Brain microvascular endothelial cell (primary cell): ENCODE data around the gene SUFU.

Experiments
- DNase-seq: peaks from one replicate; pipeline ENCODE4 v3.0.0-alpha.2; 2020
- H3K27ac ChIP-seq: fragments of 250-450 bp; sonication (Bioruptor Pico); 2 replicates; pipeline ENCODE4 v1.5.1; 2020; ENCODE audit warnings: mild to moderate bottlenecking, moderate library complexity
- H3K27me3 ChIP-seq: fragments of 250-450 bp; sonication (Bioruptor Pico); replicated peaks from 2 replicates; pipeline ENCODE4 v1.5.1; 2020; ENCODE audit warnings: mild to moderate bottlenecking
- H3K36me3 ChIP-seq: fragments of 250-450 bp; sonication (Bioruptor Pico); replicated peaks from 2 replicates; pipeline ENCODE4 v1.5.1; 2020; ENCODE audit warnings: mild to moderate bottlenecking
- H3K4me3 ChIP-seq: 2 replicates; pipeline ENCODE4 v1.5.1; 2011; ENCODE audit warnings: low read depth, mild to moderate bottlenecking, control low read depth, low read length, moderate library complexity
- in situ Hi-C: cut with HindIII; loops from 2 replicates; pipeline ENCODE4 v1.10.0; 2017; ENCODE audit warnings: low sequenced_read_pairs, low pct_ligation_motif_present
- TF ChIP-seq, protein P1 (sequence below): IDR thresholded peaks from 2 replicates; pipeline ENCODE4 v1.5.1; 2011; ENCODE audit warnings: low read depth, mild to moderate bottlenecking, moderate library complexity, low read length, control low read depth, inconsistent platforms; ENCODE audit errors: missing control alignments

SUFU gene

DNA sequence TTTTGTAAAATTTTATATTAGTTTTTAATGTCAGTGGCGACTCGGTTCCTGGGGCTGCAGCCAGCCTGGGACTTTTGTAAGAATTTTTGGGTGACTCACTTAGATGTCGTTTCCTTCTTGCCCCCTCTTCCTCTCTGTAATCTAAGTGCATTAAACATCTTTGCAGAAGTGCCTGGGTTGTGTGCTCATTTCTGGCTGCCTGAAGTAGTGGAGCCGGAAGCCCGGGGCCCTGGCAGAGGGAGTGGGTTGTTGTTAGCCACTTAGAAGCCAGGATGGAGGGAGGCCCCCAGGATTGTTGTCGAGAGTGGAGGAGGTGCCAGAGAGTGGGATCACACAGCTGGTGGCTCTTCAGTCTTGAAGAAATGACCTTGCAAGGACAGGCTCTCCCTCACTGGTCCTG, 129.5 kb downstream of the SUFU start:
- Histone ChIP-seq H3K36me3 (no peaks in the 10 kb centered on the region), H3K4me3 (no peak overlapping the region), H3K27me3 (no peaks in the 10 kb centered on the region), H3K27ac (peak overlapping the region; percentile 65)
- TF ChIP-seq, protein P1, sequence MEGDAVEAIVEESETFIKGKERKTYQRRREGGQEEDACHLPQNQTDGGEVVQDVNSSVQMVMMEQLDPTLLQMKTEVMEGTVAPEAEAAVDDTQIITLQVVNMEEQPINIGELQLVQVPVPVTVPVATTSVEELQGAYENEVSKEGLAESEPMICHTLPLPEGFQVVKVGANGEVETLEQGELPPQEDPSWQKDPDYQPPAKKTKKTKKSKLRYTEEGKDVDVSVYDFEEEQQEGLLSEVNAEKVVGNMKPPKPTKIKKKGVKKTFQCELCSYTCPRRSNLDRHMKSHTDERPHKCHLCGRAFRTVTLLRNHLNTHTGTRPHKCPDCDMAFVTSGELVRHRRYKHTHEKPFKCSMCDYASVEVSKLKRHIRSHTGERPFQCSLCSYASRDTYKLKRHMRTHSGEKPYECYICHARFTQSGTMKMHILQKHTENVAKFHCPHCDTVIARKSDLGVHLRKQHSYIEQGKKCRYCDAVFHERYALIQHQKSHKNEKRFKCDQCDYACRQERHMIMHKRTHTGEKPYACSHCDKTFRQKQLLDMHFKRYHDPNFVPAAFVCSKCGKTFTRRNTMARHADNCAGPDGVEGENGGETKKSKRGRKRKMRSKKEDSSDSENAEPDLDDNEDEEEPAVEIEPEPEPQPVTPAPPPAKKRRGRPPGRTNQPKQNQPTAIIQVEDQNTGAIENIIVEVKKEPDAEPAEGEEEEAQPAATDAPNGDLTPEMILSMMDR: no peak
- DNase-seq: peak; percentile 51
- in situ Hi-C loops: no loop called here

DNA sequence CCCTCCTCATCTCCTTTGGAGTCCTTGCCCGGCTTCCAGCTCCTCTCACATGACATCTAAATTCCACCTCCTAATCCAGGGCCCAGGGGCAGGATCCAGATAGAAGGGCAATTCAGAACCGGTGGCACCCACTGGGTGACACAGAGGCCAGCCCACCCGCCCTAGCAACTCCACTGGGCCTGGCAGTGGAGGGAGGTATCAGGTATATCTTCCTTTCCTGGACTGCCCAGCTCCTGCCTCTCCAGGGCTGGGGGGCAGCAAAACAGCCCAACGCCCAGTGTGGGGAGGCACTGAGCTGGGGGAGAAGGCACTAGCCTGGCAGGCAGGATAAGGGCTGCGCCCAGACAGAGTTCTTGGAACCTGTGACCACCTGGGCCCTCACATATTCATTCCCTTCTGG, 130.1 kb downstream of the SUFU start:
- no peak overlapping the region for H3K4me3 ChIP-seq
- H3K36me3 ChIP-seq: no peaks in the 10 kb centered on the region
- TF ChIP-seq, protein P1: no peak
- DNase-seq: no peak
- H3K27me3 ChIP-seq: no peaks in the 10 kb centered on the region
- in situ Hi-C loops: no loop called here
- peak overlapping the region; percentile 65 for H3K27ac ChIP-seq

DNA sequence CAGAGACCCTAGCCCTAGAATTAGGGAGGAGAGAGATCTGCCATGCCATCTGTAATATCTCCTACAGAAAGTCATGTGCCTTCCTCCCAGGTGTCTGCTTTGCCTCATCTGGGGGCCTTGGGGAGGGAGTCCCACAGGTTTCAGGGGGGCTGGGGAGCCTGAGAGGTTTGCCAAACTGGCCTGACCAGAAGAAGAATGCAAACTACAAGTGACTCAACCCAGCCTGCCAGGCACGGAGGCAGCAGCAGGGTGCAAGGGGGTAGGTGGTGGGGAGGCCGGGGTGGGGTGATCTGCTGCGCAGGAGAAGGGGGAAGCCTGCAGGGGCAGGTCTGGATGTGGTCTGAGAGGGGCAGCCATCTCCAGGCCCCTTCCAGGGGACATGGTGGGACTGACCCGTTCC, 130.9 kb downstream of the SUFU start:
- DNase-seq: no peak
- no peak overlapping the region for H3K4me3 ChIP-seq
- H3K36me3 ChIP-seq: no peaks in the 10 kb centered on the region
- H3K27ac ChIP-seq: no peak overlapping the region
- TF ChIP-seq, protein P1: no peak
- in situ Hi-C loops: no loop called here
- no peaks in the 10 kb centered on the region for H3K27me3 ChIP-seq

DNA sequence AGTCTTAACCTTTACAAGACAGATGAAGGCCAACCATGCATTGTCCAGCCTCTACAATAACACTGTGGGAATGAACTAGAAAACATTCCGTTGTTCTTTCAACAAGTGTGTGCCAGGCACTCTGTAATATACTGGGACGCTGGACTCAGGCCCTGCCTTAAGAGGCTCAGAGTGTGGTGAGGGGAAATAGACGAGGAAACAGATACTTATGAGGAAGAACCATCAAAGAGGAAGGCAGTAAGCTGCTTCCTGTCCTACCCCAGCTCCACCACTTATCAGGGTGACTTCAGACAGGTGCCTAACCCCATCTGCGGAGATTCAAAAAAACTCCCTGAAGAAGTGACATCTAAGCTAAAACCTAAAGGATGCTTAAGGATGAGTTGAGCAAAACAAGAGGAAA, 131.6 kb downstream of the SUFU start:
- TF ChIP-seq, protein P1: no peak
- H3K27me3 ChIP-seq: no peaks in the 10 kb centered on the region
- H3K36me3 ChIP-seq: no peaks in the 10 kb centered on the region
- no peak overlapping the region for H3K4me3 ChIP-seq
- in situ Hi-C loops: no loop called here
- DNase-seq: no peak
- H3K27ac ChIP-seq: no peak overlapping the region

DNA sequence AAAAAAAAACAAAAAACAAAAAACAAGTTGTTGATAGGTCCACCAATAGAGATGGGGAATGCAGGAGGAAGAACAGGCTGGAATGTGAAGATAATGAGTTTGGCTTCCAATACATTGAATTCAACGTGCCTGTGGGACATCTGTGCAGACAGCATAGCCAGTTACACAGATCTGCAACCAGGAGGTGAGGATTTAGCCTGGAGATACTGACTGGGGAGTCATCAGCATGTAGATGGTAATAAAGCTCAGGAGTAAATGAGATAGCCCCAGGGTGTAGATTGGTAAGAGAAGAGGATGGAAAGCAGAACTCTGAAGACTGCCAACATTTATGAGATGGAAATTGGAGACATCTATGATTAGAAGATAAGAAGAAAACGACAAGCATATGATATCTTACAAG, 135.8 kb downstream of the SUFU start:
- no peak for DNase-seq
- Histone ChIP-seq H3K36me3 (no peaks in the 10 kb centered on the region), H3K27ac (no peak overlapping the region), H3K27me3 (no peaks in the 10 kb centered on the region), H3K4me3 (no peak overlapping the region)
- in situ Hi-C loops: no loop called here
- TF ChIP-seq, protein P1: no peak

DNA sequence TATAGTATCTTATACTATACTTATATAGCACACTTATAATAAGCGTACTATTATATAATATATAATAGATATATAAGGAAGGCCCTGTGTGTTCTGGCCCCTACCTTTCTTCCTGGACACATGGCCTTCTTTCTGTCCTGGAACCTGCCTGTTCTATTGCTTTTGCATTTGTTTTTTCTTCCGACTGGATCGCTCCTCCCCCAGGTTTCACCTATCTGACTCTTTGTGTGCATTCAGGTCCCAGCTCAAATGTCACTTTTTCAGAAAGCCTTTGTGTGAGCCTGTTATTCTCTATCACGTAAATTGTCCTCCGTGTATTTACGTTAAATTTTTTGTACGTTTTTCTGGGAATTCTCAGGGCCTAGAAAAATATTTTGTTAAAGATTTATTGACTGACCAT, 137.6 kb downstream of the SUFU start:
- H3K4me3 ChIP-seq: peak overlapping the region; percentile 75
- TF ChIP-seq, protein P1: no peak
- peak overlapping the region; percentile 70 for H3K27ac ChIP-seq
- no peaks in the 10 kb centered on the region for H3K36me3 ChIP-seq
- H3K27me3 ChIP-seq: no peaks in the 10 kb centered on the region
- DNase-seq: no peak
- in situ Hi-C loops: no loop called here
